ENCODE data around the gene PTPRF. TPM values are rescaled to one million over a fixed set of nuclear protein-coding genes. Genes with fewer than 3 reads are reported as not detected.

Gene PTPRF
- total RNA-seq, 1 experiment from 2014 or later = 30.8 TPM

DNA sequence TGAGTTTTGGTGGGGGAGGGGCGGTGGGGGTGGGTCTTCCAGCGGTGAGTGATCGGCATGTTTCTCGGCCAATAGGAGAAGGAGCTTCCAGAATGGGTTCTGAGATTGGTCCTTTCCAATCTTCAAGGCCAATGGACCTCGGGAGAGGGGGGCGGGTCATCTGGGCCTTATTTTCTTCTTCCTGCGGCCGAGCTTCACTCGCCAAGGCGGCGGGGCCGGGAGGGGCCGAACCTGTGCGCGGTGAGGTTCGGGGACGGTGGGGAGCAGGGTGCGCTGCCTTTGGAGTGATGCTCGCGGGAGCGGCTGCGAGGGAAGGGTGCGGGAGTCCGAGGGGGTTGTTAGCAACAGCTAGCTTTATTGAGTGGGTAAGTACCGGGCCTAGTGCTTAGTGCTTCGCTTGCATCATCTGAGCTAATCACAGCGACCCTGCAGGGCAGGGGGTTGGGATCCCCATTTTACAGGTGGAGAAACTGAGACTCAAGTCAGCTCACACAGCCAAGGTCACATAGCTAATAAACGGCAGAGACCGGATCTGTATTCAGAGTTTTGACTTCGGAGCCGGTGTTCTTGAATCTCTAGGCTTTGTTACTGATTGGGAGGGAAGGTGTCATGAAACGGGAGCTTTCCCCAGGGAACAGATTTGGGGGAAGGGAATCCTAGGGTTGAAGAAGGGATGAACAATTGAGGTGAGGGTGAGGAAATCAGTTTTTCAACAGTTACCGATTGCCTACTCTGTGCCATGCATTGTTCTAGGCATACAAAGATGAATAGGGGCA, 119.8 kb downstream of the PTPRF start:
- DNase-seq (ENCODE audit: extremely low read depth, low read depth) = peak; percentile 95

DNA sequence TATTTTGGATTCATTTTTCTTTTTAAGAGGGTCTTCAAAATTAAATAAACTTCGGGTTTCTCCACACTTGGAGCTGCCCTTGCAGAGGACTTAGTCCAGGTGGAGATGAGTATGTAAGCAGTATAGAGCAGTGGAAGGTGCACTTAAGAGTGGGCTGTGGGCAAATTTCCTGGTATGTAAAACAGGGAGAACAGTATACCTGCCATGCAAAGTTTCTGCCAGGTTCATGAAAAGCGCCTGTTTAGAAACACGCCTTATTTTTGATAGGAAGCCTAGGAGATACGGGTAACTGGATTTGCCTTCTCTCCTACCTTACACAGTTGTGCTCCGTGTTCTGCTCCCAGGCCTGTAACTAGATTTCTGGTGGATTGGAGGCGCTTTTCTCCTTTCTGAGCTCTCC, 120.5 kb downstream of the PTPRF start:
- DNase-seq (ENCODE audit: extremely low read depth, low read depth) = no peak

DNA sequence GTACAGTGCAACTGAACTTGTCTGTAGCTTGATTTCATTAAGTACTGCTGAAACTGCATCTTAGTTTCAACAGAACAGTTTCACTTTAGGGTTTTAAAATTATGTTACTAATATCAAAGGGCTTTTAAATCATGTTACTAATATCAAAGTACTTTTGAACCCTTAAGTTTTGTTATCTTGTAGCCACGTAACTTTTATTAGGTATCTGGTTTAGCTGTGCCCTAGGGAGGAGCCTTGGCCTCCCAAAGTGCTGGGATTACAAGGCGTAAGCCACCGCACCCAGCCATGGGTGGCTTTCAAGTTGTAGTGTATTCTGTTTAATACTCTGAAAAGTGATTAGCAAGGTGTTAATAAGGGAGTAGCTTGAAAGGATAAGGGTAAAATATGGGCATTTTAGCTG, 121.2 kb downstream of the PTPRF start:
- no peak for DNase-seq (ENCODE audit: extremely low read depth, low read depth)

DNA sequence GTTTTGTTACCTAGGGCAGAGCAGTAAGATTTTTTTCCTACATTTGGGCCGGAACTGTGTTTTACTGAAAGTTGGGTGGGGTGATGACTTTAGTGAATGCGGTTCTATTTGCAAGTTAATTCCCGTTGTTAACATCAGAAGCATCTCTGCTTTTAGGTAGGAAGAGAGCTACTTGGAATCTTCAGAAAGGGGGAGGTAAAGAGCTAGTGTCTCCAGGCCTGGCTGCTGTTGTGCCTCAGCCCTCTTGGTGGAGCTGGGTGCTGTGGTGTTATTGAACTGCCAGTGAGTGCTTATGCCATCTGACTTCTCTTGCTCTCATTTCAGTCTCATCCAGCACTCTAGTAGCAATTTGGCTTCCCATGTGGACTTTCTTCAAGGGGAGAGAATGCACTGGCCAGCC, 122.7 kb downstream of the PTPRF start:
- no peak for DNase-seq (ENCODE audit: extremely low read depth, low read depth)

DNA sequence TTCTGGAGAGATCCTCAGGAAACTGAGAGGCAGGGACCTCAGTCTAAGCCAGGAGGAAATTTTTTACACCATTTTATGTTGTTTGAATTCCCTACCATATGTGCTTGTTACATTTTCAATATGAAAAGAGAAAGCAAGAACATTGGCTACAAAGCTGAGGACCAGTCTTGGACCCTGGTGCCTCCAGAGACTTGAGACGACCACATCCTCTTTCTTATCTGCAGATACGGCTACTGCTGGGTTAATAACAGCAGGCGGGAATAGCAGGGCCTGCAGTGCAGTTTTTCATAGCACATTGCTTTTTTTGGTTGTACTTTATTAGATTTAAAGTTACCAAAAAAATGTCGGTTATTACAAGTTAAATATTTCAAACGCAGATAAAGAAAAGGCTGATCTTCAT, 123.2 kb downstream of the PTPRF start:
- no peak for DNase-seq (ENCODE audit: extremely low read depth, low read depth)

DNA sequence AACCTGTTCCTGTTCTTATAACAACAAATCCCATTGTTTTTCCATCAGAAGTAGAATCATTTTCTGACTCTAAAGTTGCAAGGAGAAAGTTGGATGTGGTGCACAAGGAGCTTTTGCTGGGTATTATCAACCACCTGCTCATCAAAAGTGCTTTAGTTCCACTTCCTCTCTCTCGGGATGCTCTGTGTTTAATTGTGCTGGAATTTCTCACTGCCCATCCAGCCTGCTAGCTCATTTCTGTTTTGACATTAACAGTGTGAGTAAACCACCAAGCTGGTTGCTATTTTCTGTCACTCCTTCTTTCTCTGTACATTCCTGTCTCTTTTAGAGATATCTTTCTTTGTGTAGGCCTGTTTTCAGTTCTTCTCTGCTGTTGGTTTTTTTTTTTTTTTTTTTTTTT, 125.3 kb downstream of the PTPRF start:
- no peak for DNase-seq (ENCODE audit: extremely low read depth, low read depth)

DNA sequence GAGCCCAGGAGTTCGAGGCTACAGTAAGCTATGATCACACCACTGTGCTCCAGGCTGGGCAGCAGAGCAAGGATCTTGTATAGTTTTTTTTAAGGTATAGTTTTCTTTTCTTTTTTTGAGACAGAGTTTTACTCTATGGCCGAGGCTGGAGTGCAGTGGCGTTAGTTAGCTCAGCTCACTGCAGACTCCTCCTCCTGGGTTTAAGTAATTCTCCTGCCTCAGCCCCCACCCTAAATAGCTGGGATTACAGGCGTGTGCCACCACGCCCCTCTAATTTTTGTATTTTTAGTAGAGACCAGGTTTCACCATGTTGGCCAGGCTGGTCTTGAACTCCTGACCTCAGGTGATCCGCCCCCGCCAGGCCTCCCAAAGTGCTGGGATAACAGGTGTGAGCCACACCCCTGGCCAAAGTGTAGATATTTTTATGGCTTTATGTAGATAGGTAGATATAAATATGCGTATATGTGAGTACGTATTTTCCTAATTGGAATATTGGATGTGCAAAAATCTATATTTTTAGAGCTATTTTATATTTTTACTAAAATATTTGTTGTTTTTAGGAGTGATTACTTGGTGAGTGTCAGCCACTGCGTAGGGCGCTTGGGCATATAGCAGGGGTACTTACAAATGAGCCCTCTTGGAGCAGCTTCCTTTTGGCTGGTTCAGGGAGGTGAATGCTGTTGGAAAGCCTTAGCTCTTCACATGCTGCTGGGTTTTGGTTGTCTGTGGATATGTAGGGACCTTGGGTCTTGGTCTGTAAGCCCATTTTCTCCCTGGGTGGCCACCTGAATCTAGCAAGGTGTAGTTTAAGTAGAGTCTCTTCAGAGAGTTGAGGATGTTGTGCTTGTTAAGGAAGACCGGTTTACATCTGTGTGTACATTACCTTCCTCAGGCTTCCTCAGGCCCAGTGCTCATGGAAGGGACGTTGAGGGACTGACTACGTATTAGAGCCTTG, 128.8 kb downstream of the PTPRF start:
- no peak for DNase-seq (ENCODE audit: extremely low read depth, low read depth)

DNA sequence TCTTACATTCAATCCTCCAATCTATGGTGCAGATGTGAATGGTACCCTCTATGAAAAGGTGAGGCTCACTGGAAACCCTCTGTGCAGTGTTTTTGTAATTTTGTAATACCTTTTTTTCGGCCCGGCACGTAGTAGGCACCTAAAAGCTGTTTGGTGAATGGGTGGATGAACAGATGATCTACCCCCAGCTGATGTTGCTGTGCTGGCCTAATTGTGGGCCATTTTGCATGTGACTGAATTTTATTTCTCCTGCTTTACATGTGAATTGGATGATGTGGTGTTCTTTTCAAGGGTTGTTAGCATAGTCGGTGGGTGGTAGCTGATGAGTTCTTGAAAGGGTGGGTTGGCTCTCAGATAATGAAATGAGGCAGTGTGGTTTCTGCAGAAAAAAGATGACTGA, 129.7 kb downstream of the PTPRF start:
- DNase-seq (ENCODE audit: extremely low read depth, low read depth) = no peak

DNA sequence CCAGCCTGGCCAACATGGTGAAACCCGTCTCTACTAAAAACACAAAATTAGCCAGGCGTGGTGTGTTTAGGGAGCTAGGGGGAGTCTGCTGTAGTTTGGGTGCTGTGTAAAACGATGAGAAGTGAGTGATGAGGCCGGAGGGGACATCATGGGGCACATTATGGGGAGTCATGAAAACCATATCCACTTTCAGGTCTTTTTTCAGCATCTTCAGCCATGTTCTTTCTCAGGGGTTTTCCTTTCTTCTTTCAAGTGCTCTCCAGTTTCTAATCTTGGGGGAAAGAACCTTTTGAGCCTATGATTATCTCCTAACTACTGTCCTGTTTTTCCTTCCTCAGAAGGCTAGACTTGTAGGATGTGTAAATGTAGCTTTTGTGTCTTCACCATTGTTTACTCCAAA, 133.7 kb downstream of the PTPRF start:
- DNase-seq (ENCODE audit: extremely low read depth, low read depth) = no peak

DNA sequence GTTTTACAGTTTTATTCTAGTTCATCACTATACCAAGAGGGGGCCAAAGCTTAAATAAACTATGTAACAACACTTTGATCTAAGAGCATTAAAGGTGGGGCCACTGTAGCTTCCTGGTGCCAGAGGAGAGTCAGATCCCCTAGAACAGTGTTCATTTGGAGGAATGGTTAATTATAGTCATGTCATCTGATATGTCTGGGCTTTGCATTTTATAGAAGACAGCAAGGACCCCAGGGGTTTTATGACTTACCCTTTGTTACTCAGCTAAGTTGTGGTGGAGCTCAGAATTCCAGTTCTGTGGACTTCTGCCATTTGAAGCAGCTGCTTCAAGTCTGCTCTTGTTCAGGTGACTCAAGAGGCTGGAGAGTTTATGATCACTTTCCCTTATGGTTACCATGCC, 135.9 kb downstream of the PTPRF start:
- DNase-seq (ENCODE audit: extremely low read depth, low read depth) = no peak

DNA sequence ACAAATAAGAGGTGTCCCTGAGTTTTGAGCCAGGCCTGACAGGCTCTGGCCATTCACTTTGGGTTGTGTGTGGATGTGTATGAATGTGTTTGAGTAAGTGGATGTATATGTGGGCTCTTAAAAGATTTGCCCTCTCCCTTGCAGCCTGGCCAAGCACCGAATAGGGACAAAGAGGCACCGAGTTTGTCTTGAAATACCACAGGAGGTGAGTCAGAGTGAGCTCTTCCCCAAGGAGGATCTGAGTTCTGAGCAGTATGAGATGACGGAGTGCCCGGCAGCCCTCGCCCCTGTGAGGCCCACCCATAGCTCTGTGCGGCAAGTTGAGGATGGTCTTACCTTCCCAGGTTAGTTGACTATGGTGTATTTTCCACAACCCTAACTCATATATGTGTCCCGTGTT, 138.3 kb downstream of the PTPRF start:
- no peak for DNase-seq (ENCODE audit: extremely low read depth, low read depth)

DNA sequence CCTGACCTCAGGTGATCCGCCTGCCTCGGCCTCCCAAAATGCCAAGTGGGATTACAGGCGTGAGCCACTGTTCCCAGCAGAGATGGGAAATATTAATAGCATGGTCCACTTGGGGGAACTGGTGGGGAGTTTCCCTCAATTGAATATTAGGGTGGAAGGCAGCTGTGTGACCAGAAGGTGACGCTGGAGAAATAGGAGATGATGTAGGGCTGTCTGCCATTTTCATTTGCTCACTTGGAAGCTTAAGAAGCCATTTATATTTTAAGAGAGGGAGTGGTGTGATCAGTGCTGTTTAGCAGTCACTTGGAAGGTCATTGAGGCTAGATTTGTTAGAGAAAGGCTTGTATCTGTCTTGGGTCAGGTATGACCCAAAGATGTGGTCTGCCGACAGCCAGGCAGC, 139.2 kb downstream of the PTPRF start:
- no peak for DNase-seq (ENCODE audit: extremely low read depth, low read depth)

DNA sequence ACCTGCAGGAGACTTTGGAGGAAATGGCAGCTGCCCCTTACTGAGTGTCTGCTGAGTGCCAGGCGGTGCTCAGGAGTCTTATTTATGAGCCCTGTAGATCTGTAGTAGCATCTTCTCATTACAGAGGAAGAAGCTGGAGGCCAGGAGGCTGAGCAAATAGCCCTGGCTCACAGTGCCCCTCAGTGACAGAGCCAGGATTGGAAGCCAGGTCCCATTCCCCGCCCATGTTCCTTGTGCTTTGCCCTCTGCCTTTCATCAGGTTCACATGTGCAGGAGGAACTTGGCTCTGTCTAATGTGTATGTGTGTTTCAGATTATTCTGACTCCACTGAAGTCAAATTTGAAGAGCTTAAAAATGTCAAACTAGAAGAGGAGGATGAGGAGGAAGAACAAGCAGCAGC, 140.5 kb downstream of the PTPRF start:
- DNase-seq (ENCODE audit: extremely low read depth, low read depth) = no peak

DNA sequence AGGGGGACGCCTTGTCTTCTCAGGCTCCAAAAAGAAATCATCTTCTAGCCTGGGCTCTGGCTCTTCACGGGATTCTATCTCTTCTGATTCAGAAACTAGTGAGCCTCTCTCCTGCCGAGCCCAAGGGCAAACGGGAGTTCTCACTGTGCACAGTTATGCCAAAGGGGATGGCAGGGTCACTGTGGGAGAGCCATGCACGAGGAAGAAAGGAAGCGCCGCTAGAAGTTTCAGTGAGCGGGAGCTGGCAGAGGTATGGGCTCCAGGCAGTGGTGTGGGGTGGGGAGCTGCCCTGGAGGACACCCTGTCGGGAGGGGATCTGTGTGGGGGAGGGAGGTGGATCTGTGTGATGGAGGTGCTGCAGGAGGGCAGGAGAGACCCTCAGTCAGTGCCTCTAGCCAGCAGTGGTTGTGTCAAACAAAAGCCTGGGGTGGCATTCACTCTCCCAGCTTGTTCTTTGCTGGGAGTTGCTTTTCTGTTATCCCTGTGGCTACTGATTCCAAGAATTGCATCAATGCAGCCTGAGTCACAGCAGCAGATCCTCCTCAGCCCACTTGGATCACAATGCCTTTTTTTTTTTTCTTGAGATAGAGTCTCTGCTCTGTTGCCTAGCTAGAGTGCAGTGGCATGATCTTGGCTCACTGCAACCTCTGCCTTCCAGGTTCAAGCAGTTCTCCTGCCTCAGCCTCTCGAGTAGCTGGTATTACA, 141.1 kb downstream of the PTPRF start:
- no peak for DNase-seq (ENCODE audit: extremely low read depth, low read depth)

DNA sequence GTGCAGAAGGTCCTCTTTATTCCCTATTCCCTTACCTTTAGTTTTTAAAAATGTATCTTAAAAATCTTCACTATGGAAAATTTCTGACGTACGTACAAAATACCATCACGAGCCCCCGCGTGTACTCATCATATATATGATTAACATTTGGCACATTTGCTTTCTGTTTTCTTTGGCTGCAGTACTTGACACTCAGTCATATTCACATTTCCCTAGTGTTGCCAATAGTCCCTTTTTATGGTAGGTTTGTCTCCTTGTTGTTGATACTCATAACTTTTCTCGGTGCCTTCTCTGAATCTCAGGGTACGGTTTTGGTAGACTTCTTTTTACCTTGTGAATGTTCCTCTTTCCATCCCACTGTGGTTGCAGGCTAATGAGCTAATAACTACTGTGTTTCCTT, 142.6 kb downstream of the PTPRF start:
- DNase-seq (ENCODE audit: extremely low read depth, low read depth) = no peak

Other genes with a start within 250 kb of the PTPRF start
- gene C1orf210, start 245.3 kb upstream of the PTPRF start, total RNA-seq (2014; rRNA removed; shearing (Covaris generic)) = 0.12 TPM in 1 of 2 replicates, not detected in the other
- not detected in 2 replicates for gene TIE1, start 229.9 kb upstream of the PTPRF start, total RNA-seq (2014; rRNA removed; shearing (Covaris generic))
- not detected in 2 replicates for gene MPL, start 193.1 kb upstream of the PTPRF start, total RNA-seq (2014; rRNA removed; shearing (Covaris generic))
- gene CDC20, start 171.9 kb upstream of the PTPRF start, total RNA-seq (2014; rRNA removed; shearing (Covaris generic)) = 81.9 and 84.7 TPM in 2 replicates
- gene ELOVL1, start 162.9 kb upstream of the PTPRF start, total RNA-seq (2014; rRNA removed; shearing (Covaris generic)) = 68.9 and 69.5 TPM in 2 replicates
- gene MED8, start 141.1 kb upstream of the PTPRF start, total RNA-seq (2014; rRNA removed; shearing (Covaris generic)) = 48.2 and 50.4 TPM in 2 replicates
- gene SZT2, start 141.0 kb upstream of the PTPRF start, total RNA-seq (2014; rRNA removed; shearing (Covaris generic)) = 13.8 and 16.2 TPM in 2 replicates
- gene HYI, start 77.0 kb upstream of the PTPRF start, total RNA-seq (2014; rRNA removed; shearing (Covaris generic)) = 15.1 and 18.0 TPM in 2 replicates
- 16.1 and 21.7 TPM in 2 replicates for gene KDM4A, start 119.3 kb downstream of the PTPRF start, total RNA-seq (2014; rRNA removed; shearing (Covaris generic))
- gene ST3GAL3, start 176.7 kb downstream of the PTPRF start, total RNA-seq (2014; rRNA removed; shearing (Covaris generic)) = 11.6 and 12.6 TPM in 2 replicates

Measured in NCI-H460 (cell line).